BJ (cell line): ENCODE results near the gene SH3RF3. TPM values are rescaled to one million over a fixed set of nuclear protein-coding genes. Genes with fewer than 3 reads are reported as not detected.

ENCODE experiments used
- CTCF ChIA-PET: fragments of 350-600 bp; formaldehyde crosslinking; extraction: SDS; loops from one replicate; lab custom pipeline; 2021; ENCODE audit warnings: antibody characterized with exemption, inconsistent platforms; lab: Yijun Ruan, JAX
- POLR2A ChIA-PET: fragments of 300-600 bp; sonication (Branson Sonifier 250); formaldehyde crosslinking; extraction: SDS; loops from one replicate; lab custom pipeline; 2021; ENCODE audit warnings: antibody characterized with exemption; lab: Charles Lee
- DNase-seq: peaks from one replicate; pipeline ENCODE4 v3.0.0-alpha.2; 2011; ENCODE audit warnings: low read depth
- H3K27me3 ChIP-seq: 2 replicates; pipeline ENCODE4 v1.6.0; 2011; ENCODE audit warnings: low read length; ENCODE audit not compliant: control insufficient read depth, insufficient read depth
- H3K36me3 ChIP-seq: 2 replicates; pipeline ENCODE4 v1.5.1; 2011; ENCODE audit warnings: low read length; ENCODE audit not compliant: control insufficient read depth, insufficient read depth
- H3K4me3 ChIP-seq: 2 replicates; pipeline ENCODE4 v1.5.1; 2011; ENCODE audit warnings: low read depth, mild to moderate bottlenecking, control low read depth, low read length
- CTCF ChIP-seq: IDR thresholded peaks from 2 replicates; pipeline ENCODE4 v1.5.1; 2011; ENCODE audit warnings: low read depth, mild to moderate bottlenecking, control low read depth, inconsistent platforms, low read length, moderate library complexity; ENCODE audit not compliant: insufficient read depth
- polyA plus RNA-seq: library from polyadenylated mRNA; depleted of rRNA; stranded (reverse); fragments of >200 nt; gene quantifications from 2 replicates; pipeline ENCODE4 v1.2.3, GENCODE V29; 2011

SH3RF3 gene
- polyA plus RNA-seq, 1 experiment: 3.6 TPM

DNA sequence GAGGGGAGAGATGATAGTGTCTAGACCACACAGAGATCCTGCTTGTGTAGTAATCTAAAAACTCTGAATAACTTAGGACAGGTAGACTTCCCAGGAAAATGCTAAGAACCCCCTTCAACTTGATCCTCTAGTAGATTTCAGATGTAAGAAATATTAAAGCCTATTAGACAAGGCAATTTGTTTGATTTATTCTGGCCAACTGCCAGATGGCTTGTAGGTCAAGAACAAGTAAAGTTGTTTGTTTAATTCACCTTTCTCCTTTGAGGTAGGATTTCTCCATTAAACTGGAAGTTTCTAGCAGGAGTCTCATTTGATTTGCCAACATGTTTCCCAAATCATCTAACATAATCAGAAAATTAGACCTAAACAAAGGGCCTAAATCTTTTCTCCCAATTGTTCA, 48.6 kb downstream of the SH3RF3 start:
- TF ChIP-seq CTCF: no peak
- Histone ChIP-seq H3K4me3 (no peak overlapping the region), H3K36me3 (no peaks in the 10 kb centered on the region), H3K27me3 (no peaks in the 10 kb centered on the region)
- ChIA-PET CTCF (no interaction called here), POLR2A (no interaction called here)
- no peak for DNase-seq

DNA sequence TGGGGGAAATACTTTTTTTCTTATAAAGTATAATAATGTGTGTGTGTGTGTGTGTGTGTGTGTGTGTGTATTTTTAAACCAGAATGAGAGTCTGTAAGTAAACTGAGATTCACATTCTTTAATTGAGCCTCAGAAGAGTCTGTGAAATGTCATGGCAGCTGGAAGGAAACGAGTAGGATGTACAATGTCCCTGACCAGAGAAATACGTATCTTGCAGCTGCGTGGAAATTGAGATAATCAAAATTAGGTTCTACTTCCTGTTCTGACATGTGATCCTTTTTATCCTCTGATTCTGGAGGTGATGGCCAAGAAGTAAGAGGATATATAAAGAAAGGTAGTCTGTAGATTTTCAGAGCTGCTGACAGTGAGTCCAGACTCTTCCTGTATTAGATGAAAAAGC, 50.0 kb downstream of the SH3RF3 start:
- Histone ChIP-seq H3K36me3 (no peaks in the 10 kb centered on the region), H3K4me3 (no peak overlapping the region), H3K27me3 (no peaks in the 10 kb centered on the region)
- TF ChIP-seq CTCF: no peak
- ChIA-PET POLR2A (no interaction called here), CTCF (no interaction called here)
- DNase-seq: no peak

- ChIA-PET CTCF (no interaction called here), POLR2A (no interaction called here)
- Histone ChIP-seq H3K27me3 (no peaks in the 10 kb centered on the region), H3K4me3 (no peak overlapping the region), H3K36me3 (no peaks in the 10 kb centered on the region)
- no peak for DNase-seq
- no peak for TF ChIP-seq CTCF
Measured at GRCh38 chr2:109180786-109181185, 51.8 kb downstream of the SH3RF3 start.

DNA sequence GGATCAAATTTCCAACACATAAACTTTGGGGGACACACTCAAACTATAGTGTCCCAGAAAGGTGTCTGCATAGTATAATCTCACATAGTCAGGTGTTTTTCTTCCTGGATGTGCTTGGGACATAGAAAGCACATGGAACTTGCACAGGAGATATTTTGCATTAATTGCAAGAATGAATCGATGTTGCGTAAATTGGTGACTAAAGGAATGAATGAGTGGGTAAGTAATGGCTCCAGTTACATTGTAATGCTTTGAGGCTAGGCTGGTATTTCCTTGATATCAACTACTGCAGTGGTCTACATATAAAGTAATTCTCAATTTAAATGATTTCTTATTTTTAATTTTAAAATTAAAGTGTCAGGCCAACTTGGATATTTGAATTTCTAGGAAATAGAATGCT, 53.4 kb downstream of the SH3RF3 start:
- Histone ChIP-seq H3K4me3 (no peak overlapping the region), H3K36me3 (no peaks in the 10 kb centered on the region), H3K27me3 (no peaks in the 10 kb centered on the region)
- DNase-seq: no peak
- ChIA-PET POLR2A (no interaction called here), CTCF (interaction anchor here (1.0 kb wide), 1 partner anchor 287 kb away, joined by 3 read pairs; no protein-coding TSS in a partner anchor)
- no peak for TF ChIP-seq CTCF

- Histone ChIP-seq H3K36me3 (no peaks in the 10 kb centered on the region; the same call in 1 of the 2 replicates), H3K4me3 (no peak overlapping the region), H3K27me3 (no peaks in the 10 kb centered on the region)
- CTCF ChIA-PET: interaction anchor here (0.7 to 1.5 kb wide), 5 partner anchors 12 to 255 kb away, joined by 3 read pairs; no protein-coding TSS in a partner anchor
- no peak for DNase-seq
- POLR2A ChIA-PET: no interaction called here
- TF ChIP-seq CTCF: no peak
Measured at GRCh38 chr2:109183871-109184270, 54.9 kb downstream of the SH3RF3 start.
